Stimulated activated CD4-positive, alpha-beta T cell treated with anti-CD3 and anti-CD28 coated beads, Interleukin-1b, Interleukin-23, amount 100 ng/mL, for 24 hours (primary cell): ENCODE results near the gene LAMTOR4.
A peak's percentile ranks its signal among the peaks of the same experiment; 100 is the strongest.
"Not testable (repeated sequence)": the region's sequence is repeated elsewhere in the genome, so short reads cannot be mapped to it uniquely, and the experiment has no call there.

Experiments
- DNase-seq, 4 experiments: peaks; one replicate each; pipeline ENCODE4 v3.0.0-alpha.2; 2020; ENCODE audit warnings: low read depth in 4 of 4, low spot score in 1 of 4

The LAMTOR4 gene

GRCh38 chr7:100170101-100170897, 21.6 kb downstream of the LAMTOR4 start:
- DNase-seq = no peak

DNA sequence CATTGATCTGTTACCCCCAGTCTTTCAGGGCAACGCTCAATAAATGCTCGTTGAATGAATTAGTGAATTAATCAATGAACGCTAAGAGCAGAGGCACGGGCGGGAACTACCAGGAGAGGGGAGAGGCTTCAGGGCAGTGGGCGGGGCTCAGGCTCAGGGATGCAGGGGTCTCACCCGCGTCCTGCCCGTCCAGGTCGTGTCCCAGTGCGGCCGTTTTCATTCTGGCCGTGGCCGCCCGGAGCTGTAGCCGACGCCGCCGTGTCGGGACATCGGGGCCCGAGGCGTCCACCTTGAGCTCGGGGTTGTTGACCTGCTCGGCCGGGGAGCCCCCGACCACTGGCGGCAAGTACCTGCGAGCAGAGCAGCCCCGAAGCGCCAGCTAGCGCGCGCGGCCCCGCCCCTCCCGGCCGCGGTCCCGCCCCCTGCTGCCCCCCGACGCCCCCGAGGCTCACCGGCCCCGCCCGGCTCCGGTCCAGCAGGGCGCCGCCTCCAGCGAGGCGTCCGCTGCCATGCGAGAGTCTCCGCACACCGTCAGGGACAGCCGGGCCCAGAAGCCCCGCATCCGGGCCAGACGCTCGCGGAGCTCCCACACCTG, 22.5 kb downstream of the LAMTOR4 start:
- DNase-seq = no peak

DNA sequence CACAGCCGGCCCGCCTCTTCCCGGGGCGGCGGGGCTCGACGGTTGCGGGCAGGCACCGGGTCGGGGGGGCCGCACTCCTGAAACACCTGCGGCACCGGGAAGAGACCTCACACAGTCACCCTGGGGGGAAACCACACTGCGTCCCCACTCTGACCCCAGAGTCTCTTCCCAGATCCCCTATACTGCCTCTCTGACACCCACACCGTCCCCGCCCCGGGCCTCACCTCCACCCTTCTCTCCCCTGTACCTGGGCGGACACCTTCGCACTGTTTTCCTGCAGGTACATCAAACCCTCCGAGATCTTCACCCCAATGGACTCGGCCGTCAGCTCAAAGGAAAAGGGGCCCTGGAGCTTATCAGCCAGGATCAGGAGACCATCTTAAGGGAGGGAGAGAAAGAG, 23.1 kb downstream of the LAMTOR4 start:
- no peak for DNase-seq

DNA sequence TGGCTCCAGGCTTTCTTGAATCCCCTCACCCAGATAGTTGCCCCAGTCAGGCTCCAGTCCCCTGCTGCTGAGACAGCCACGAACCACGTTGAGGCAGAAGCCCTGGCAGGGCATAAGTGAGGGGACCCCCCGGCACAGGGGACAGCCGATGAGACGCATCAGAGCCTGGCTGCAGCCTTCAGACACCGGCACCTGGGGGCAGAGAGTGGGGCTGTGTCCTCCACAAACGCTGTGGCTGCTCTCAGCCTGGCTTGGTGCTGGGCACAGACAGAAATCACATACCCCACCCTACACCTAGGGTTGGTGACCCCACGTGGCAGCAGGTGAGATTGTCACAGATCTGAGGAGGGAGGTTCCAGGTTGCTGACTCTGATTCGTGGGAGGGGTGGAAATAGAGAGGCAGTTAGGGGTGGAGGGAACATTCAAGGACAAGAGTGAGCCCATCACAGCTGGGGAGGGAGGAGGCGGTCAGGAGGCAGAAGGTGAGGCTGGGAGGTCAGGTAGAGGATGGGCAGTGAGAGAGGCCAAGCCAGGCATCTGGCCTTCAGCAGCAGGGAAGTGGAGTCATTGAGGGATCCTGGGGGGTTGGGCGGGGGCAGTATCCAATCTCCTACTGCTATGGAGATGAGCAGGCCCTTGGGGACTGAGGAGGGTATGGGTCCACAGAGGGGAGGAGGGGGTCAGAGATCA, 25.2 kb downstream of the LAMTOR4 start:
- no peak for DNase-seq

- no peak for DNase-seq
These were observed 25.9 kb downstream of the LAMTOR4 start for GRCh38 chr7:100174582-100174981.

DNA sequence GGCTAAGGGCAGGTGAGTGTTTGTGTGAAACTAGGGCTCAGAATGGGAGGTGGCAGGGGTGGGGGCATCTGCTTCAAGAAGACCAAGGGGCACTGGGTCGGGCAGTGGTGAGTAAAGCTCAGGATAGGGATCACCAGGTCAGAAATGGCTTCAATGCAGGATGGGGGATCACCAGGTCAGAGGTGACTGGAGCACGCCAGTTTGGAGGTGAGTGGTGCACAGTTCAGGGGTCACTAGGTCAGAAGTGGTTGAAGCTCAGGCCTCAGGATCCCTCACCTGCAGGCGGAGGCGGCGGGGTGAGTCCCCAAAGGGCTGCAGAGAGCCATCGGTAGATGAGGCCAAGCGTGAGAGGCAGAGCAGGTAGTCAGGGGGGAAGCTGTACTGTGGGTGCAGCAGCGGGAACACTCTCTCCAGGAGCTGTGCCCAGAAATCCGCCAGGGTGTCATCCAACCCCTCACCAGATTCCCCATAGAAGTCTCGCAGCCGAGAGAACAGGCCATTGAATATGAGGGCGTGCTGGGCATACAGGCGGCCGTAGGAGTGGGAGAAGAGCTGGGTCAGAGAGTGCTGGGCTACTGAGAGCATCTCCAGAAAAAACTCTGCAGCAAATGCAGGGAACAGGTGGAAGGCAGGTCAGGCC, 26.7 kb downstream of the LAMTOR4 start:
- no peak for DNase-seq

GRCh38 chr7:100176096-100177044, 27.7 kb downstream of the LAMTOR4 start:
- no peak for DNase-seq

GRCh38 chr7:100177045-100178001, 28.6 kb downstream of the LAMTOR4 start, which contains the start of the genes GPC2 and STAG3:
Gene GPC2, minus strand, starts transcription at chr7:100177381. Its CDS starts 182 bp downstream, at chr7:100177199.
Gene STAG3, plus strand, starts transcription at chr7:100177918. Its CDS starts 2,639 bp downstream, at chr7:100180557.
- peak; percentile 92 to 98 (median 96) for DNase-seq

- DNase-seq = not testable (repeated sequence)
These were observed 31.4 kb downstream of the LAMTOR4 start for GRCh38 chr7:100180084-100180483.

DNA sequence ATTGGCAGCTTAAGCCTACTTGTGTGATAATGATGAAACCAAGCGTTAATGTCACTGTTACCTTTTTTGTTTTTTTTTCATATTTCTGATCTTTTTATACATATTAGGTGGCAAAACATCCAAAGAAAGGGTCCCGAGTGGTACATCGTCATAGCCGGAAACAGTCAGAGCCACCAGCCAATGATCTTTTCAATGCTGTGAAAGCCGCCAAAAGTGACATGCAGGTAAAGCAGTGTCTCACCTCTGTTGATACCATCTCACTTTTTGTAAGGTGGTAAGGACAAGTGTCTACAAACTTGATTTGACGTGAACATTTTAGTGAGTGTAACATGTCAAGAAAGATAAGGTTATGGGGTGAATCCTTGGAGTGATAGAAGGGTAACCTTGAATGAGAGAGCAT, 33.9 kb downstream of the LAMTOR4 start:
- DNase-seq = not testable (repeated sequence)

- not testable (repeated sequence) for DNase-seq
These were observed 34.4 kb downstream of the LAMTOR4 start for GRCh38 chr7:100183090-100183489.

DNA sequence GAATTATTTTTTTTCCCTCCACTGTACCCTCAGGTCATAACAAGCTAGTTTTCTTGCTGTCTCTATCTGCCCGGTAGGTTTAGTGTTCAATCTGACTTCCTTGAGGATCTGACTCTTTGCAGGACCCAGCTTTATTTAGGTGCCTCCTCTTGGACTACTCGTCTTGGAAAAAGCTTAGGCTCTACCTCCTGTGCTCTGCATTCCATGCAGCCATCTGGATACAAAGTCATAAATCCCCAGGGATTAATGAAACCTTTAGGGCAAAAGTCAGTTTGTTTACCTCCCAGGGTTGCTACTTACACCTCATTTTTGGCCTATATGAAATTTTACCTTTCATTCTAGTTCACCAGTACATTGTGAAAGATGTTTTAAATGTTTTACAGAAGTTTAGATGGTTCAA, 37.0 kb downstream of the LAMTOR4 start:
- DNase-seq = no peak

GRCh38 chr7:100189061-100189460, 40.3 kb downstream of the LAMTOR4 start:
- DNase-seq = no peak

DNA sequence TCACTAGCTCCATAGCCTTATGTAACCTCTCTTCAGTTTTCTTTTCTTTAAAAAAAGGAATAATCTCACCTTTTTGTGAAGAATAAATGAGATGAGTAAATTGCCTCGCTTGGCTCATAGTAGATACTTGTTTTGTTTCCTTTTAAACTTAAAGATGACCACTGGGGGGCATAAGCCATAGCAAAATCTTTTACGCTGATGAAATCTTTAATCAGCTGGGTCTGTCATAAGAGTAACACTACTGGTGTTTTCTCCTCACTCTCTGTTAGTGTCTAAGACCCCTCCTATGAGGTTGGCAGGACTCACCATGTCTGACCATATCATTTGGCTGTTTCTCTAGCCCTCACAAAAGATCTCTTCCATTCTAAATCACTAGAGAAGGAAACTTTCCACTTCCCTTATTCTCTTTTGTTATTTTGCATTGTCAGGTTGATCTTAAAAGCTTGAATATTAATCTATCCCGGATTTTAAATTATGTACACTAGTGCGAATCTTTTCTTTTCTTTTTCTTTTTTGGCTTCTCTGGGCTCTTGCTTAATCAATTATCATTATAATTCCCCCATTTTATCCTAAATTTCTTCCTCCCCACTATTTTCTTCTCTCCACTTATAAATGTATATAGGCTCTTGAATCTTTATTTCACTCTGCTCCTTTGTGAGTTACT, 41.5 kb downstream of the LAMTOR4 start:
- DNase-seq = no peak

DNA sequence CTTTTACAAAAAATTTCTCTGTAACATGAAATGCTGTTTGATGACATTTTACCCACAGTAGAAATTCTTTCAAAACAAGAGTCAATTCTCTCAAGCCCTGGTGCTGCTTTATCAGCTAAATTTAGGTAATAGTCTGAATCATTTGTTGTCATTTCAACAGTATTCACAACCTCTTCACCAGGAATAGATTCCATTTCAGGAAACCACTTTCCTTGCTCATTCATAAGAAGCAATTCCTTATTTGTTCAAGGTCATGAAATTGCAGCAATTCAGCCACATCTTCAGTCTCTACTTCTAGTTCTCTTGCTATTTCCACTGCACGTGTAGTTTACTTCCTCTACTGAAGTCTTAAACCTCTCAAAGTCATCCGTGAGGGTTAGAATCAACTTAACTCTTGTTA, 43.1 kb downstream of the LAMTOR4 start:
- no peak for DNase-seq

GRCh38 chr7:100192281-100192862, 43.7 kb downstream of the LAMTOR4 start:
- DNase-seq = not testable (repeated sequence)

DNA sequence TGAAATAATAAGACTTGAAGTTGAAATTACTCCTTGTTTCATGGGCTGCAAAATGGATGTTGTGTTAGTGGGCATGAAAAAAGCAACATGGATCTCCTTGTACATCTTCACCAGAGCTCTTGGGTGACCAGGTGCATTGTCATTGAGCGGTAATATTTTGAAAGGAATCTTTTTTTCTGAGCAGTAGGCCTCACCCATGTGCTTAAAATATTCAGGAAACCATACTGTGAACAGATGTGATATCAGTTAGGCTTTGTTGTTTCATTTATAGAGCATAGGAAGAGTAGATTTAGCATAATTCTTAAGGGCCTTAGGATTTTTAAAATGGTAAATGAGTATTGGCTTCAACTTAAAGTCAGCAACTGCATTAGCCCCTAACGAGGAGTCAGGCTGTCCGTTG, 44.3 kb downstream of the LAMTOR4 start:
- DNase-seq = no peak

DNA sequence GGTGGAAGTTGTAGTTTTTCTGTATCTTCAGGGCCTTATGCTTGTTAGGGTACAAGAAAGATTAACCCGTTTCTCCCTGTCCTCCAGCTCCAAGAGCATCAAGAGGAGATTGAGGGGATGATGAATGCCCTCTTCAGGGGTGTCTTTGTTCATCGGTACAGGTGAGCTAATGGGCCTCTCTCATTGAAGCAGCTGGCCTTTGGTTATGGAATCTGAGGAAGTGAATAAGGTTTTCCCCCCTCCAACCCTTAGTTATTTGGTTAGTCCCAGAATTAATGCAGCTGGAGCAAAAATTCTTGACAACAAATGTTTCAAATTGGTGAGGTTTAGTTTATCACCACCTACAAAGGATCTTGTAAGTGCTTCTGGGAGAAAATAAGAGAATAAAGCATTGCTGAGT, 46.5 kb downstream of the LAMTOR4 start:
- DNase-seq = no peak
